Right lung (tissue), 5 donors: Measurements from ENCODE around the gene FNDC3B. TPM values are rescaled to one million over a fixed set of nuclear protein-coding genes. Genes with fewer than 3 reads are reported as not detected.
"Not testable (repeated sequence)": the region's sequence is repeated elsewhere in the genome, so short reads cannot be mapped to it uniquely, and the experiment has no call there.

Experiments
- DNase-seq, 2 donors: peaks; one replicate each; pipeline ENCODE4 v3.0.0-alpha.2; 2013
- polyA plus RNA-seq, 5 donors: library from polyadenylated mRNA; unstranded; fragments of 120-200 nt; gene quantifications; one replicate each; pipeline versions ENCODE4 v1.2.1 to v1.2.3, GENCODE V29; 2013; ENCODE audit warnings: inconsistent platforms in 1 of 5, low replicate concordance in 1 of 5; ENCODE audit not compliant: insufficient read length in 5 of 5, insufficient read depth in 1 of 5

The FNDC3B gene
- polyA plus RNA-seq, 5 donors, result 27.6 to 52.1 (median 40.2) TPM

DNA sequence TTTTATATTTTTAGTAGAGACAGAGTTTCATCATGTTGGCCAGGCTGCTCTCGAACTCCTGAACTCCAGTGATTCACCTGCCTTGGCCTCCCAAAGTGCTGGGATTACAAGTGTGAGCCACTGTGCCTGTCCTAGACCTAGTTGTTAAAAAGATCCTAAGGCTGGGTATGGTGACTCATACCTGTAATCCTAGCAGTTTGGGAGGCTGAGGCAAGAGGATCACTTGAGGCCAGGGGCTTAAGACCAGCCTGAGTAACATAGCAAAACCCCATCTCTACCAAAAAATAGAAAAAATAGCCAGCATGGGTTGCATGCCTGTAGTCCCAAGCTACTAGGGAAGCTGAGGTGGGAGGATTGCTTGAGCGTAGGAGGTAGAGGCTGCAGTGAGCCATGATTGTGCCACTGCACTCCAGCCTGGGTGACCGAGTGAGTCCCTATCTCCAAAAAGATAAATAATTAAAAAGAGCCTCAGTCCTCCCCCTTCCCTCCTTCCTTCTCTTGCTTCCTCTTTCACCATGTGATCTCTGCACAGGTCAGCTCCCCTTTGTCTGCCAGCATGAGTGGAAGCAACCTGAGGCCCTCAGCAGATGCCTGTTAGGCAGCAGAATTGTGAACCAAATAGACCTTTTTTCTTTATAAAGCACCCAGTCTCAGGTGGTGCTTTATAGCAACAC, 9.8 kb upstream of the FNDC3B start:
- no peak for DNase-seq

DNA sequence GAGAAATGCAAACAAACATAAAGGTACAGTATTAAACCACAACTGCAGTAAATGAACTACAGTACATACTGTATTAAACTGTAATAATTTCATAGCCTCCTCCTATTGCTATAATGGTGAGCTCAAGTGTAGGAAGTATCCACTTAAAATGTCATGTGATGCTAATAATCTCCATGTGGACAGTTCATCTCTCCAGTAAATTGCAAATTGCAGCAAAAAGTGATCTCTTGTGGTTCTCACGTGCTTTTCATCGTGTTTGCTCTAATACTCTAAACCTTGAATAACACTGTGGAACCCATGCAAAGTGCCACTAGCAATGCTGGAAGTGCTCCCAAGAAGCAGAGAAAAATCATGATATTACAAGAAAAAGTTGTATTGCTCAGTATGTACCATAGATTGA, 9.2 kb upstream of the FNDC3B start:
- no peak for DNase-seq

DNA sequence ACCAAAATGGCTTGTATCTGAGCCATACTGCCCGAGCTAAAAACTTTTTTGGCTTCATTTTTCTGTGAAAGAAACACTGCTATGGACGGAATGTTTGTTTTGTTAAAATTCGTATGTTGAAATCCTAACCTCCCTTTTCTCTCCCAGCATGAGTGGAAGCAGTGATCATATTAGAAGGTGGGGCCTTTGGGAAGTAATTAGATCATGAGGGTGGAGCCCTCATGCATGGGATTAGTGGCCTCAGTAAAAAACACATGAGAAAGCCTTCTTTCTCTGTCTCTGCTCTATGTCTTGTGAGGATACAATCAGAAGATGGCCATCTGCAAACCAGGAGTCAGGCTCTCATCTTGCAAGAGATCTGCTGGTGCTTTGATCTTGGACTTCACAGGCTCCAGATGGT, 7.4 kb upstream of the FNDC3B start:
- no peak for DNase-seq

DNA sequence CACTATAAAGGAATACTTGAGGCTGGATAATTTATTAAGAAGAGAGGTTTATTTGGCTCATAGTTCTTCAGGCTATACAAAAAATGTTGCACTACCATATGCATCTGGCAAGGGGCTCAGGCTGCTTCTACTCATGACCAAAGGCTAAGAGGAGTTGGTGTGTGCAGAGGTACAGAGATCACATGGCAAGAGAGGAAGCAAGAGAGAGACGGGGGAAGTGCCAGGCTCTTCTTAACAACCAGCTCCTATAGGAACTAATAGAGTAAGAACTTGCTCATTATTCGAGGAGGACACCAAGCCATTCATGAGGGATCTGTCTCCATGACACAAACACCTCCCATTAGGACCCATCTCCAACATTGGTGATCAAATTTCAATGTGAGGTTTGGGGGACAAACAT, 6.0 kb upstream of the FNDC3B start:
- no peak for DNase-seq

DNA sequence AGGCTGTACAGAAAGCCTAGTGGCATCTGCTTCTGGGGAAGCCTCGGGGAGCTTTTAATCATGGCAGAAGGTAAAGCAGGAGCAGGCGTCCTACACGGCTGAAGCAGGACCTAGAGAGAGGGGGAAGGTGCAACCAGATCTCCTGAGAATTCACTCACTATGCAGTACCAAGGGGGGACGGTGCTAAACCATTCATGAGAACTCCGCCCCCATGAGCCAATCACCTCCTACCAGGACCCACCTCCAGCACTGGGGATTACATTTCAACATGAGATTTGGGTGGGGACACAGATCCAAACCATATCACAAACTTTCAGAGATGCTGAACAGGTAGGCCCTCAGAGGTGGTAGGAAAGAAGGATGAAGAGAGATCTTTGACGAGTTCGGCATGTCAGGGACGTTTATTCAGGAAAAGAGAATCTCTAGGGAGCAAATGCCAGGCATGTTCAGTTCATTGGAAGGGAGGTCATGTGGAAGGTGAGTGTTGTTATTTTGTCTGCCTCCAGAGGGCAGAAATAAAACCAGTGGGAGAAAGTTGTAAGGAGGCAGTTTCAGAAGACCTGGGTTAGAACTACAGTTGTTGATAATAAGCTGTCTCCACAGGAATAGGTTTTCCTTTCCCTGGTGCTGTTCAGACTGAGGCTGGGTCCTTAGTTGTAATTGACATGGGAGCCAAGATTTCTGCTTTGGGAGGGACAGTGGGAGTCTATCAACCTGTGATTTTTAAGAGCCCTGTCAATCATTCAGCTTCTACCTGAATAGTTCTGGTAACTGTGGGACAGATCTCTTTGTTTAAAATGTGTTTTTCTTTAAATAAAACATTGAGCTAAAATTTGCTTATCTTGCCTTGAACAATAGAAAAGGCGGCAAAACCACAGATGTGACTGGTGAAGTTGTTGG, 4.3 kb upstream of the FNDC3B start:
- DNase-seq, result no peak

- DNase-seq, result no peak
Measured at GRCh38 chr3:172036541-172037215, 2.7 kb upstream of the FNDC3B start.

- DNase-seq, result peak in 1 of 2 donors; percentile 30
Measured at GRCh38 chr3:172038798-172039435, 461 bp upstream of the FNDC3B start.

GRCh38 chr3:172040078-172040980, 951 bp downstream of the FNDC3B start:
- peak; percentile 82 to 85 for DNase-seq

DNA sequence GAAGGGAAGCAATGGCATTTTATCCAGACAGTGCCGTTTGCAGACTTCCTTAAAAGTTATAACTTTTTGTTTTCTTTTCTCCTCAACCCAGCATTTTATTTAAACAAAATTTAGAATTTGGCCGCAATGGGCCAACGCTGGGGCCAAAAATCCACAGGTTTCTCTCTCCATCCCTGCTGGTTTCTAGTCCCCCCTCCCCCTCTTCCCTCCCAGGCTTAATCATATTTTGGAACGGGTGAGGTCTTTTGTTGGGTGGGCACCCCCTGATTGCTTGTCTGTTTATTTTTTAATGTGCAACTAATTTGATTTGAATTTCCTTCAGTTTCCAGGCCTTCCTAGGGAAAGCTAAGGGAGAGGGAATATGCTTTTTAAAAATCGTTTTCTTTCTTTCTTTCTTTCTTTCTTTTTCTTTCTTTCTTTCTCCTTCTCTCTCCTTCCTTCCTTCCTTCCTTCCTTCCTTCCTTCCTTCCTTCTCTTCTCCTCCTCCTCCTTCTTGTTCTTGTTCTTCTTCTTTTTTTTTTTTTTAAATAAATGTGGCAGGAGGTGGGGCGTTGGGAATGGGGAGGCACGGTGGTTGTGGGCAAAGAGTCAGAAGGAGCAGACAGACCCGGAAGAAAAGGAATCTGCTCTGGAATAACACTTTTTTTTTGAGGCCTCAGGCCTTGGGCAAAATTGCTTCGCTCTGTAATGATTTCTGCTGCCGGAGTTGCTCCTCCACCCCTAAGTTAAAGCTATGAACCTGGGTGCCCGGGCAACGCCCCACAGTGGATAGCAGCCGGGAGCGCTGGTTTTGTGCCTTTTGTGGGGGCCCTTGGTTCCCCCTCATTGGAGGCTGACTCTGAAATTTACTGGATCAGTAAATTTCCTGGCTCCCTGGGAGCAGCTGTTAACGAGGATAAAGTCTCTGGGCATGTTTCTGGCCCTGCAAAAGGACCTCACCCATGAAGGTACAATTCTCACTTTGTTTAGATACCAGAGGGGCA, 1.9 kb downstream of the FNDC3B start:
- no peak for DNase-seq

- no peak for DNase-seq
Measured at GRCh38 chr3:172042136-172042662, 2.8 kb downstream of the FNDC3B start.

GRCh38 chr3:172042663-172043179, 3.3 kb downstream of the FNDC3B start:
- not testable (repeated sequence) for DNase-seq

DNA sequence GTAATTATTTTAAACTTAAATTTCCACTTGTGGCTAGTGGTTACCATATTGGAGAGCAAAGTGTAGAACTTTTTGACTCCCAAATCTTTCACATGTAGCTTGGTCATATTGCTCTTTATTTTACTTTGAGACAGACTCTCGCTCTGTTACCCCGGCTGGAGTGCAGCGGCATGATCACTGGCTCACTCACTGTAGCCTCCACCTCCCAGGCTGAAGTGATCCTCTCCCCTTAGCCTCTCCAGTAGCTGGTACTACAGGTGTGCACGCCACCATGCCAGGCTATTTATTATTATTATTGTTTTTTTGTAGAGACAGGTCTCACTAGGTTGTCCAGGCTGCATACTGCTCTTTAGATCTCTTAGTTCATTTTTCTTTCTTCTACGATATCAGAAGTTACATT, 3.9 kb downstream of the FNDC3B start:
- no peak for DNase-seq

DNA sequence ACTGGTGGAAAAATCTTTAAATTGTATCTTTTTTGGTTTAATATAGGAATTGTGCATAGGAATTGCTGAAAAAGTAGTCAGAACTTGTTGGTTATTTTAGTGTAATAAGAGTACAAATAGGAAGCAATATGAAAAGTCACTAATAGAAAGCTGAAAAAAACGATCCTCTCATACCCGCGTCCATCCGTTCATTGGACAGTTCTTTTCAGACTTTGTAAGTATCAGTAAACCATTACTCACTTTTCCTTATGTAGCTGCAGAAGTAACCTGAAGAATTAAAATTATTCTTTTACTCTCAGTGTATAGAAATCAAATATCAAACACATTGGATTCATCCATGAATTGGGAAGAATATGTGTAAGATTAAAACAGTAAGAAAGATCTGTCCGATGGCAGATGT, 4.4 kb downstream of the FNDC3B start:
- no peak for DNase-seq

GRCh38 chr3:172044833-172045585, 5.6 kb downstream of the FNDC3B start:
- DNase-seq, result no peak

DNA sequence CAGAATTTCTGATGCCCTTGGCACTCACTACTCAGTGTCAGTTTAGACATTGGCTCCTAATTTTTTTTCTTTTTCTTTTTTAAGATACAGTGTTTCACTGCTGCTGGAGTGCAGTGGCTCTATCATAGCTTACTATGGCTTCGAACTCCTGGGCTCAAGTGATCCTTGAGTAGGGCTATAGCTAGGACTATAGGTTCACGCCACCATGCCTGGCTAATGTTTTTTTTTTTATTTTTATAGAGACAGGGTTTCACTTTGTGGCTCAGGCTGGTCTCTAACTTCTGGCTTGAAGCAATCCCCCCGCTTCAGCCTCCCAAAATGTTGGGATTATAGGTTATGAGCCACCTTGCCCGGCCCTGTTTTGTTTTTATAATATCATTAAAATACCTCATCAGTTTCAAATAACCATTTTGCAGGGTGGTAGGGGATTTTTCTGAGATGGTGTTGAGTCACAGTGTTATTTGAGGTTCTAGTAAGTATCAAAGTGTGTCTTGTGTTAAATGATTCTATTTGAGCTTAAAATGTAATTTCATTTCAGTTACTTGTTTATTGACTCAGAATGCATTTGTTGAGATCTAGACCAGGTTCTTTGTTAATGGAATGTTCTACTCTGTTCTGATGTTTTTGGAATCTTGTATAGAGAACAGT, 7.0 kb downstream of the FNDC3B start:
- no peak for DNase-seq

DNA sequence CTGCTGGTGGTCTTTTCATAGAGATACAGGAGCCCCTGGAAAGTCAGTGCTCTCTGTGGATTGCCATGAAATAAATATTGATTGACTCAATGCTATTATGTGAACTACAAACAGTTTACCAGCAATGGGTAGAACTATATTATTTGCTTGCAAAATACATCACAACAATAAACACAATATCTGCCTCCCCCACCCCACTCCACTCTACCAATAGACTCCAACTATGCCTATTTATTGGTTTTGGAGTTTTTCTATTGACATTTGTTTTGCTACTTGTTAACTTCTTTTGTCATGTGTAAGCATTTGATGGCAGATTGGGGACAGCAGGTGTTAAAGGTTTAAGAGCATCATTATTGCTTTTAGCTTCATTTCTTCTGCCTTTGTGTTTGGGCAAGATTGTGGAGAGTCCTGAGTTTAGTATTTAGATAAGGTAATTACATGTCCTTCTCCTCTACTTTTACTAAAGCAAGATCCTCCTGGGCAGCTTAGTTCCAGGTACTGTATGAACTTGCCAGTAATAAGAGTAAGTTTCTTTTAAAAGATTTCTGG, 8.3 kb downstream of the FNDC3B start:
- no peak for DNase-seq

DNA sequence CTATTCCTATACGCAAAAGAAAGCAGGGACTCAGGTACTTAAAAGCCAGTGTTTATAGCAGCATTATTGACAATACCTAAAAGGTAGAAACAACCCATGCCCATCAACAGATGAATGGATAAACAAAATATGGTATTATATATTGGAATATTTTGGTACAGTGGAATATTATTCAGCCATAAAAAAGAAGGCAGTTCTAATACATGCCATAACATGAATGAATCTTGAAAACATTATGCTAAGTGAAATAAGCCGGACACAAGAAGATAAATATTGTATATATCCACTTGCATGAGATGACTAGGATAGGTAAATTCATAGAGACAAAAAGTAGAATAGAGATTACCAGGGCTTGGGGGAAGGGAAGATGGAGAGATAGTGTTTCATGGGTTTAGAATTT, 9.2 kb downstream of the FNDC3B start:
- DNase-seq, result no peak
